GM23338 (cell line): Measurements from ENCODE around the gene SPAG16. TPM values are rescaled to one million over a fixed set of nuclear protein-coding genes. Genes with fewer than 3 reads are reported as not detected.

Source experiments
- ATAC-seq: fragments of 200-7000 bp; cut with Tn5 transposase; 3 replicates; pipeline ENCODE4 v1.9.1; 2020
- DNase-seq: peaks from one replicate; pipeline ENCODE4 v3.0.0-alpha.2; 2015; ENCODE audit warnings: low spot score
- H2AFZ ChIP-seq: fragments of 200-600 bp; sonication (generic); 2 replicates; pipeline ENCODE4 v1.8.0; 2016; ENCODE audit warnings: antibody characterized with exemption, mild to moderate bottlenecking, moderate library complexity
- H3F3A ChIP-seq: fragments of 200-600 bp; sonication (generic); replicated peaks from 2 replicates; pipeline ENCODE4 v1.8.0; 2017; ENCODE audit warnings: antibody characterized with exemption, mixed run types, low read depth
- H3K27ac ChIP-seq: fragments of 200-600 bp; sonication (generic); 2 replicates; pipeline ENCODE4 v1.6.1; 2016; ENCODE audit warnings: low read depth
- H3K27me3 ChIP-seq: fragments of 200-600 bp; sonication (generic); 2 replicates; pipeline ENCODE4 v1.8.0; 2016; ENCODE audit warnings: mild to moderate bottlenecking, mixed run types, moderate library complexity; ENCODE audit not compliant: insufficient read depth
- H3K36me3 ChIP-seq: fragments of 200-600 bp; sonication (generic); 2 replicates; pipeline ENCODE4 v1.8.0; 2016; ENCODE audit warnings: mild to moderate bottlenecking; ENCODE audit not compliant: insufficient read depth
- H3K4me1 ChIP-seq: fragments of 200-600 bp; sonication (generic); 2 replicates; pipeline ENCODE4 v1.8.0; 2016; ENCODE audit warnings: mild to moderate bottlenecking, moderate library complexity; ENCODE audit not compliant: insufficient read depth
- H3K4me2 ChIP-seq: fragments of 200-600 bp; sonication (generic); 2 replicates; pipeline ENCODE4 v1.7.1; 2017; ENCODE audit warnings: mixed run types
- H3K4me3 ChIP-seq: fragments of 200-600 bp; sonication (generic); 2 replicates; pipeline ENCODE4 v1.6.1; 2016; ENCODE audit warnings: mixed run types
- H3K79me2 ChIP-seq: fragments of 200-600 bp; sonication (generic); replicated peaks from 2 replicates; pipeline ENCODE4 v1.8.0; 2017; ENCODE audit warnings: mild to moderate bottlenecking; ENCODE audit not compliant: insufficient read depth
- H3K9me2 ChIP-seq: fragments of 200-600 bp; sonication (generic); 2 replicates; pipeline ENCODE4 v1.8.0; 2017; ENCODE audit not compliant: insufficient read depth
- H4K20me1 ChIP-seq: fragments of 200-600 bp; sonication (generic); replicated peaks from 2 replicates; pipeline ENCODE4 v1.8.0; 2017; ENCODE audit warnings: mild to moderate bottlenecking; ENCODE audit not compliant: insufficient read depth
- H3K27ac Mint-ChIP-seq: 2 replicates; pipeline ENCODE4 v1.8.0; 2020; ENCODE audit warnings: inconsistent platforms, mild to moderate bottlenecking, moderate library complexity, mixed read lengths
- H3K27me3 Mint-ChIP-seq: 3 replicates; pipeline ENCODE4 v1.8.0; 2022; ENCODE audit warnings: low read depth, mild to moderate bottlenecking, moderate library complexity, mixed read lengths, inconsistent platforms; ENCODE audit not compliant: insufficient read depth, poor library complexity
- H3K36me3 Mint-ChIP-seq: 3 replicates; pipeline ENCODE4 v1.8.0; 2021; ENCODE audit warnings: low read depth, mild to moderate bottlenecking, inconsistent platforms, moderate library complexity, mixed read lengths
- H3K4me1 Mint-ChIP-seq: 3 replicates; pipeline ENCODE4 v1.8.0; 2020; ENCODE audit warnings: mild to moderate bottlenecking, inconsistent platforms, mixed read lengths
- H3K4me3 Mint-ChIP-seq: 3 replicates; pipeline ENCODE4 v1.8.0; 2021; ENCODE audit warnings: moderate library complexity, mild to moderate bottlenecking, inconsistent platforms, mixed read lengths
- H3K9me3 Mint-ChIP-seq: 3 replicates; pipeline ENCODE4 v1.8.0; 2020; ENCODE audit warnings: moderate library complexity, mild to moderate bottlenecking, inconsistent platforms, mixed read lengths
- EZH2 ChIP-seq: fragments of 200-600 bp; sonication (generic); IDR thresholded peaks from one replicate; pipeline ENCODE4 v1.8.0; 2017; ENCODE audit warnings: antibody characterized with exemption, mild to moderate bottlenecking, low read depth; ENCODE audit not compliant: unreplicated experiment
- NANOG ChIP-seq: IDR thresholded peaks from 2 replicates; pipeline ENCODE4 v1.6.1; 2016; ENCODE audit warnings: antibody characterized with exemption, borderline replicate concordance
- ZNF331 ChIP-seq: fragments of 250-450 bp; sonication (Bioruptor Pico); IDR thresholded peaks from 2 replicates; pipeline ENCODE4 v1.5.0; 2020; ENCODE audit warnings: low read depth, mild to moderate bottlenecking, moderate library complexity
- polyA plus RNA-seq: library from polyadenylated mRNA; unstranded; fragments of >200 nt; fragmentation: Nextera tagmentation; extraction: Ambion mirVana; gene quantifications from 2 replicates; pipeline ENCODE4 v1.2.1, GENCODE V29; 2016
- total RNA-seq: library from RNA; depleted of rRNA; stranded (reverse); fragments of >200 nt; shearing (Covaris generic); gene quantifications from 2 replicates; pipeline ENCODE4 v1.2.3, GENCODE V29; 2014
- TF ChIP-seq, protein P1 (sequence below): fragments of 250-450 bp; sonication (Bioruptor Pico); IDR thresholded peaks from 2 replicates; pipeline ENCODE4 v1.5.0; 2020; ENCODE audit warnings: mild to moderate bottlenecking, moderate library complexity
- TF ChIP-seq, protein P2 (sequence below): IDR thresholded peaks from one replicate; pipeline ENCODE4 v1.6.1; 2018; ENCODE audit warnings: antibody characterized with exemption; ENCODE audit not compliant: unreplicated experiment
- TF ChIP-seq, protein P3 (sequence below), 2 experiments: fragments of 200-600 bp in 1 of 2; sonication (generic) in 1 of 2; conservative IDR thresholded peaks; 2 replicates each; pipeline versions ENCODE4 v1.5.1 to v1.6.1; 2016 to 2017; ENCODE audit warnings: antibody characterized with exemption in 2 of 2, low read depth in 2 of 2, mild to moderate bottlenecking in 2 of 2, moderate library complexity in 1 of 2

SPAG16 gene
- total and polyA plus RNA-seq, 2 experiments from 2014 or later, result 19.7 to 47.8 TPM

DNA sequence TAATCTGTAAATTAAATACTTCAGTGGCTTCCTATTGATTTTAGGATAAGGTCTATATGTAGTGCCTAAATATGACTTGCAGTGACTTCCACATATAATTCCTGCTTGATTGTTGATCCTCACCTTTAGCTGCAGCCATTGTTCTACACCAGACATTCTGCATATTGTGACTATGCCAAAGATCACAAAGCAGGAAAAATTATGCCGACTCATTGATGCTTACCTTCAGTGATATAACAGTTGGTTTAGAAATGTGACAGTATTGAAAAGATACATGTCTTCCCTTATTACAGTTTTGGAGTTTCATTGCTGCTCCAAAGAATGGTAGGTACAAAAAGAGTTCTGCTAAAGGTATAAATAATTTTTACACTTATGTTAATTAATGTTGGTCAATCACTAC is 12.3 kb upstream of the SPAG16 start (continued):
- TF ChIP-seq, protein P1, sequence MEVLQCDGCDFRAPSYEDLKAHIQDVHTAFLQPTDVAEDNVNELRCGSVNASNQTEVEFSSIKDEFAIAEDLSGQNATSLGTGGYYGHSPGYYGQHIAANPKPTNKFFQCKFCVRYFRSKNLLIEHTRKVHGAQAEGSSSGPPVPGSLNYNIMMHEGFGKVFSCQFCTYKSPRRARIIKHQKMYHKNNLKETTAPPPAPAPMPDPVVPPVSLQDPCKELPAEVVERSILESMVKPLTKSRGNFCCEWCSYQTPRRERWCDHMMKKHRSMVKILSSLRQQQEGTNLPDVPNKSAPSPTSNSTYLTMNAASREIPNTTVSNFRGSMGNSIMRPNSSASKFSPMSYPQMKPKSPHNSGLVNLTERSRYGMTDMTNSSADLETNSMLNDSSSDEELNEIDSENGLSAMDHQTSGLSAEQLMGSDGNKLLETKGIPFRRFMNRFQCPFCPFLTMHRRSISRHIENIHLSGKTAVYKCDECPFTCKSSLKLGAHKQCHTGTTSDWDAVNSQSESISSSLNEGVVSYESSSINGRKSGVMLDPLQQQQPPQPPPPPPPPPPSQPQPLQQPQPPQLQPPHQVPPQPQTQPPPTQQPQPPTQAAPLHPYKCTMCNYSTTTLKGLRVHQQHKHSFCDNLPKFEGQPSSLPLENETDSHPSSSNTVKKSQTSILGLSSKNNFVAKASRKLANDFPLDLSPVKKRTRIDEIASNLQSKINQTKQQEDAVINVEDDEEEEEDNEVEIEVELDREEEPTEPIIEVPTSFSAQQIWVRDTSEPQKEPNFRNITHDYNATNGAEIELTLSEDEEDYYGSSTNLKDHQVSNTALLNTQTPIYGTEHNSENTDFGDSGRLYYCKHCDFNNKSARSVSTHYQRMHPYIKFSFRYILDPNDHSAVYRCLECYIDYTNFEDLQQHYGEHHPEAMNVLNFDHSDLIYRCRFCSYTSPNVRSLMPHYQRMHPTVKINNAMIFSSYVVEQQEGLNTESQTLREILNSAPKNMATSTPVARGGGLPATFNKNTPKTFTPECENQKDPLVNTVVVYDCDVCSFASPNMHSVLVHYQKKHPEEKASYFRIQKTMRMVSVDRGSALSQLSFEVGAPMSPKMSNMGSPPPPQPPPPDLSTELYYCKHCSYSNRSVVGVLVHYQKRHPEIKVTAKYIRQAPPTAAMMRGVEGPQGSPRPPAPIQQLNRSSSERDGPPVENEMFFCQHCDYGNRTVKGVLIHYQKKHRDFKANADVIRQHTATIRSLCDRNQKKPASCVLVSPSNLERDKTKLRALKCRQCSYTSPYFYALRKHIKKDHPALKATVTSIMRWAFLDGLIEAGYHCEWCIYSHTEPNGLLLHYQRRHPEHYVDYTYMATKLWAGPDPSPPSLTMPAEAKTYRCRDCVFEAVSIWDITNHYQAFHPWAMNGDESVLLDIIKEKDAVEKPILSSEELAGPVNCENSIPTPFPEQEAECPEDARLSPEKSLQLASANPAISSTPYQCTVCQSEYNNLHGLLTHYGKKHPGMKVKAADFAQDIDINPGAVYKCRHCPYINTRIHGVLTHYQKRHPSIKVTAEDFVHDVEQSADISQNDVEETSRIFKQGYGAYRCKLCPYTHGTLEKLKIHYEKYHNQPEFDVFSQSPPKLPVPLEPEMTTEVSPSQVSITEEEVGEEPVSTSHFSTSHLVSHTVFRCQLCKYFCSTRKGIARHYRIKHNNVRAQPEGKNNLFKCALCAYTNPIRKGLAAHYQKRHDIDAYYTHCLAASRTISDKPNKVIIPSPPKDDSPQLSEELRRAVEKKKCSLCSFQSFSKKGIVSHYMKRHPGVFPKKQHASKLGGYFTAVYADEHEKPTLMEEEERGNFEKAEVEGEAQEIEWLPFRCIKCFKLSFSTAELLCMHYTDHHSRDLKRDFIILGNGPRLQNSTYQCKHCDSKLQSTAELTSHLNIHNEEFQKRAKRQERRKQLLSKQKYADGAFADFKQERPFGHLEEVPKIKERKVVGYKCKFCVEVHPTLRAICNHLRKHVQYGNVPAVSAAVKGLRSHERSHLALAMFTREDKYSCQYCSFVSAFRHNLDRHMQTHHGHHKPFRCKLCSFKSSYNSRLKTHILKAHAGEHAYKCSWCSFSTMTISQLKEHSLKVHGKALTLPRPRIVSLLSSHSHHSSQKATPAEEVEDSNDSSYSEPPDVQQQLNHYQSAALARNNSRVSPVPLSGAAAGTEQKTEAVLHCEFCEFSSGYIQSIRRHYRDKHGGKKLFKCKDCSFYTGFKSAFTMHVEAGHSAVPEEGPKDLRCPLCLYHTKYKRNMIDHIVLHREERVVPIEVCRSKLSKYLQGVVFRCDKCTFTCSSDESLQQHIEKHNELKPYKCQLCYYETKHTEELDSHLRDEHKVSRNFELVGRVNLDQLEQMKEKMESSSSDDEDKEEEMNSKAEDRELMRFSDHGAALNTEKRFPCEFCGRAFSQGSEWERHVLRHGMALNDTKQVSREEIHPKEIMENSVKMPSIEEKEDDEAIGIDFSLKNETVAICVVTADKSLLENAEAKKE, result no peak
- no peak for TF ChIP-seq NANOG

- Histone ChIP-seq H3K36me3 (no peaks in the 10 kb centered on the region), H3K27ac (no peak overlapping the region), H3K79me2 (no peaks in the 10 kb centered on the region), H3K4me2 (no peak overlapping the region), H3K4me1 (no peaks in the 10 kb centered on the region), H3F3A (no peaks in the 10 kb centered on the region), H4K20me1 (no peaks in the 10 kb centered on the region), H2AFZ (no peak overlapping the region), H3K4me3 (no peak overlapping the region), H3K9me2 (peaks cover 5% of the 10 kb centered on the region; the same call in 1 of the 2 replicates), H3K27me3 (no peaks in the 10 kb centered on the region)
- Mint-ChIP-seq H3K27me3 (no peaks in the 10 kb centered on the region), H3K4me3 (no peak overlapping the region), H3K4me1 (no peaks in the 10 kb centered on the region), H3K9me3 (peaks cover 21% of the 10 kb centered on the region), H3K36me3 (peaks cover 13% of the 10 kb centered on the region), H3K27ac (no peak overlapping the region)
- ATAC-seq (no peak), DNase-seq (no peak)
- no peak for TF ChIP-seq EZH2
- TF ChIP-seq, protein P2, sequence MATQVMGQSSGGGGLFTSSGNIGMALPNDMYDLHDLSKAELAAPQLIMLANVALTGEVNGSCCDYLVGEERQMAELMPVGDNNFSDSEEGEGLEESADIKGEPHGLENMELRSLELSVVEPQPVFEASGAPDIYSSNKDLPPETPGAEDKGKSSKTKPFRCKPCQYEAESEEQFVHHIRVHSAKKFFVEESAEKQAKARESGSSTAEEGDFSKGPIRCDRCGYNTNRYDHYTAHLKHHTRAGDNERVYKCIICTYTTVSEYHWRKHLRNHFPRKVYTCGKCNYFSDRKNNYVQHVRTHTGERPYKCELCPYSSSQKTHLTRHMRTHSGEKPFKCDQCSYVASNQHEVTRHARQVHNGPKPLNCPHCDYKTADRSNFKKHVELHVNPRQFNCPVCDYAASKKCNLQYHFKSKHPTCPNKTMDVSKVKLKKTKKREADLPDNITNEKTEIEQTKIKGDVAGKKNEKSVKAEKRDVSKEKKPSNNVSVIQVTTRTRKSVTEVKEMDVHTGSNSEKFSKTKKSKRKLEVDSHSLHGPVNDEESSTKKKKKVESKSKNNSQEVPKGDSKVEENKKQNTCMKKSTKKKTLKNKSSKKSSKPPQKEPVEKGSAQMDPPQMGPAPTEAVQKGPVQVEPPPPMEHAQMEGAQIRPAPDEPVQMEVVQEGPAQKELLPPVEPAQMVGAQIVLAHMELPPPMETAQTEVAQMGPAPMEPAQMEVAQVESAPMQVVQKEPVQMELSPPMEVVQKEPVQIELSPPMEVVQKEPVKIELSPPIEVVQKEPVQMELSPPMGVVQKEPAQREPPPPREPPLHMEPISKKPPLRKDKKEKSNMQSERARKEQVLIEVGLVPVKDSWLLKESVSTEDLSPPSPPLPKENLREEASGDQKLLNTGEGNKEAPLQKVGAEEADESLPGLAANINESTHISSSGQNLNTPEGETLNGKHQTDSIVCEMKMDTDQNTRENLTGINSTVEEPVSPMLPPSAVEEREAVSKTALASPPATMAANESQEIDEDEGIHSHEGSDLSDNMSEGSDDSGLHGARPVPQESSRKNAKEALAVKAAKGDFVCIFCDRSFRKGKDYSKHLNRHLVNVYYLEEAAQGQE, result no peak
- no peak for TF ChIP-seq NANOG
- TF ChIP-seq, protein P3, sequence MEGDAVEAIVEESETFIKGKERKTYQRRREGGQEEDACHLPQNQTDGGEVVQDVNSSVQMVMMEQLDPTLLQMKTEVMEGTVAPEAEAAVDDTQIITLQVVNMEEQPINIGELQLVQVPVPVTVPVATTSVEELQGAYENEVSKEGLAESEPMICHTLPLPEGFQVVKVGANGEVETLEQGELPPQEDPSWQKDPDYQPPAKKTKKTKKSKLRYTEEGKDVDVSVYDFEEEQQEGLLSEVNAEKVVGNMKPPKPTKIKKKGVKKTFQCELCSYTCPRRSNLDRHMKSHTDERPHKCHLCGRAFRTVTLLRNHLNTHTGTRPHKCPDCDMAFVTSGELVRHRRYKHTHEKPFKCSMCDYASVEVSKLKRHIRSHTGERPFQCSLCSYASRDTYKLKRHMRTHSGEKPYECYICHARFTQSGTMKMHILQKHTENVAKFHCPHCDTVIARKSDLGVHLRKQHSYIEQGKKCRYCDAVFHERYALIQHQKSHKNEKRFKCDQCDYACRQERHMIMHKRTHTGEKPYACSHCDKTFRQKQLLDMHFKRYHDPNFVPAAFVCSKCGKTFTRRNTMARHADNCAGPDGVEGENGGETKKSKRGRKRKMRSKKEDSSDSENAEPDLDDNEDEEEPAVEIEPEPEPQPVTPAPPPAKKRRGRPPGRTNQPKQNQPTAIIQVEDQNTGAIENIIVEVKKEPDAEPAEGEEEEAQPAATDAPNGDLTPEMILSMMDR (conservative IDR thresholded peaks at IDR 0.05; ENCODE audit: low read depth in 2 of 2), result no peak
- no peak for TF ChIP-seq ZNF331 (CRISPR knock-in tag)
These were observed 10.1 kb upstream of the SPAG16 start for GRCh38 chr2:213274143-213274542.
